Adrenal gland (tissue), 12 donors: Measurements from ENCODE around the gene IGSF3. TPM values are rescaled to one million over a fixed set of nuclear protein-coding genes. Genes with fewer than 3 reads are reported as not detected.

Experiments
- DNase-seq, 7 donors: peaks; one replicate each; pipeline ENCODE4 v3.0.0-alpha.2; 2019 to 2020
- H3K27ac ChIP-seq, 5 donors: fragments of 200-600 bp; sonication (generic) in 4 of 5; 1 replicate in 3 of 5; 2 replicates in 2 of 5; pipeline versions ENCODE4 v1.5.1 to v1.8.0; 2016 to 2020; ENCODE audit warnings: mild to moderate bottlenecking in 1 of 5
- H3K27me3 ChIP-seq: fragments of 200-600 bp; 2 replicates; pipeline ENCODE4 v1.8.0; 2021
- H3K36me3 ChIP-seq, 2 donors: fragments of 200-600 bp; replicated peaks in 1 of 2; 1 replicate in 1 of 2; 2 replicates in 1 of 2; pipeline versions ENCODE4 v1.5.1 to v1.8.0; 2018 to 2022
- H3K4me1 ChIP-seq, 2 donors: fragments of 200-600 bp; replicated peaks in 1 of 2; 1 replicate in 1 of 2; 2 replicates in 1 of 2; pipeline versions ENCODE4 v1.5.1 to v1.8.0; 2018 to 2021
- H3K4me3 ChIP-seq, 4 donors: fragments of 200-600 bp; sonication (generic) in 3 of 4; one replicate each; pipeline ENCODE4 v1.5.1; 2016 to 2018
- H3K9me3 ChIP-seq, 3 donors: fragments of 200-600 bp; sonication (generic) in 1 of 3; replicated peaks in 1 of 3; 1 replicate in 2 of 3; 2 replicates in 1 of 3; pipeline versions ENCODE4 v1.5.1 to v1.8.0; 2016 to 2021
- CTCF ChIP-seq, 6 experiments: fragments of 450-650 bp in 4 of 6; fragments of 200-600 bp in 2 of 6; sonication (generic) in 1 of 6; IDR thresholded peaks; 1 replicate in 5 of 6; 2 replicates in 1 of 6; pipeline versions ENCODE4 v1.5.1 to v1.8.0; 2016 to 2021; ENCODE audit warnings: antibody characterized with exemption in 6 of 6, mild to moderate bottlenecking in 2 of 6, moderate library complexity in 1 of 6
- POLR2A ChIP-seq, 2 donors: fragments of 450-650 bp; IDR thresholded peaks; one replicate each; pipeline ENCODE4 v1.6.1; 2017; ENCODE audit warnings: antibody characterized with exemption in 2 of 2, mild to moderate bottlenecking in 2 of 2, moderate library complexity in 1 of 2
- WGBS, 4 donors: extraction: QIAGEN DNeasy Blood & Tissue Kit in 2 of 4; methylation state at CpG; one replicate each; pipeline versions ENCODE4 v1.1.5 to v1.1.7; 2013 to 2017; 5-methylcytosine and 5-hydroxymethylcytosine counted together
- intact Hi-C, 2 donors: fragments of 100-400 bp; cut with DNase I; formaldehyde crosslinking; loops; one replicate each; pipeline versions ENCODE4 v1.14.1 to v1.15.0; 2022 to 2023
- polyA plus RNA-seq, 3 donors: library from polyadenylated mRNA; stranded (reverse); fragments of 200-250 nt in 2 of 3; fragments of 350-450 nt in 1 of 3; fragmentation: Illumina TruSeq in 1 of 3; extraction: RNeasy Lipid Tissue Mini Kit (QIAGEN cat#74804) in 1 of 3; gene quantifications; one replicate each; pipeline ENCODE4 v1.2.3, GENCODE V29; 2013 to 2014
- total RNA-seq, 9 donors: library from RNA; depleted of rRNA in 4 of 9; stranded (reverse); fragments of >200 nt in 4 of 9; fragments of 120-200 nt in 1 of 9; fragmentation: NEBNext Ultra II Directional in 1 of 9; extraction: Animal tissue kit (Norgen Biotek cat#: 25700) in 1 of 9; gene quantifications; one replicate each; pipeline versions ENCODE4 v1.1.0 to v1.2.4, GENCODE V29; 2013 to 2023
- donor health status: healthy with polysubstance abuse.
- donor health status: Bipolar disorder and iron deficiency.
- donor health status: DM: yes; HTN: yes; CAD: no.
- donor health status: DM: no; HTN: no; CAD: no.
- donor health status: DM: no; HTN: no; CAD: no.
- donor health status: DM: yes; HTN: yes; CAD: no.

The IGSF3 gene
- total and polyA plus RNA-seq, 12 donors, result 0.67 to 12.1 (median 2.2) TPM

GRCh38 chr1:116561563-116561962 lies 106.0 kb downstream of the IGSF3 start:
- intact Hi-C loops, result no loop called here
- TF ChIP-seq POLR2A (IDR thresholded peaks at IDR 0.05) (no peak), CTCF (IDR thresholded peaks at IDR 0.05) (no peak)

GRCh38 chr1:116560704-116561490 lies 106.6 kb downstream of the IGSF3 start:
- WGBS, 4 donors, result 80 to 89% (median 83%) methylated on average over 4 of the region's 4 CpGs

More at GRCh38 chr1:116561563-116561962, 106.0 kb downstream of the IGSF3 start:
- peaks cover 8 to 9% of the 10 kb centered on the region in 2 donors for H3K4me1 ChIP-seq
- H3K9me3 ChIP-seq, result no peaks in the 10 kb centered on the region
- H3K27me3 ChIP-seq, result no peaks in the 10 kb centered on the region
- H3K36me3 ChIP-seq, result no peaks in the 10 kb centered on the region
- no peak overlapping the region for H3K27ac ChIP-seq
- DNase-seq, result no peak
- H3K4me3 ChIP-seq, result no peak overlapping the region

GRCh38 chr1:116559304-116559761 lies 108.2 kb downstream of the IGSF3 start:
- no peaks in the 10 kb centered on the region for H3K36me3 ChIP-seq
- no peak for TF ChIP-seq CTCF (IDR thresholded peaks at IDR 0.05)
- no peak for TF ChIP-seq POLR2A (IDR thresholded peaks at IDR 0.05)
- H3K27me3 ChIP-seq, result no peaks in the 10 kb centered on the region
- 71 to 85% (median 79%) methylated on average over 8 of the region's 8 CpGs for WGBS, 4 donors
- no peak overlapping the region for H3K4me3 ChIP-seq
- H3K9me3 ChIP-seq, result no peaks in the 10 kb centered on the region
- no peak for DNase-seq
- intact Hi-C loops, result no loop called here
- no peaks in the 10 kb centered on the region for H3K4me1 ChIP-seq
- no peak overlapping the region for H3K27ac ChIP-seq

More at GRCh38 chr1:116560704-116561490, 106.6 kb downstream of the IGSF3 start:
- Histone ChIP-seq H3K27me3 (no peaks in the 10 kb centered on the region), H3K9me3 (no peaks in the 10 kb centered on the region), H3K36me3 (no peaks in the 10 kb centered on the region), H3K4me3 (no peak overlapping the region), H3K27ac (no peak overlapping the region), H3K4me1 (peaks cover 5 to 6% of the 10 kb centered on the region in 2 donors)
- intact Hi-C loops, result no loop called here
- DNase-seq, result no peak
- TF ChIP-seq POLR2A (IDR thresholded peaks at IDR 0.05) (no peak), CTCF (IDR thresholded peaks at IDR 0.05) (no peak)

GRCh38 chr1:116558571-116558970 lies 109.0 kb downstream of the IGSF3 start:
- no peaks in the 10 kb centered on the region for H3K36me3 ChIP-seq
- H3K27ac ChIP-seq, result no peak overlapping the region
- TF ChIP-seq CTCF (IDR thresholded peaks at IDR 0.05) (no peak), POLR2A (IDR thresholded peaks at IDR 0.05) (no peak)
- H3K27me3 ChIP-seq, result no peaks in the 10 kb centered on the region
- intact Hi-C loops, result no loop called here
- H3K4me3 ChIP-seq, result no peak overlapping the region
- 90 to 96% (median 94%) methylated on average over 1 of the region's 1 CpG for WGBS, 4 donors
- no peaks in the 10 kb centered on the region for H3K9me3 ChIP-seq
- no peaks in the 10 kb centered on the region for H3K4me1 ChIP-seq
- DNase-seq, result no peak
